SU-DHL-6 (cell line): ENCODE data around the gene TESK2.
A peak's percentile ranks its signal among the peaks of the same experiment; 100 is the strongest.

Experiments used
- CTCF ChIP-seq: fragments of 200-600 bp; sonication (generic); IDR thresholded peaks from one replicate; pipeline ENCODE4 v1.5.1; 2017; ENCODE audit warnings: antibody characterized with exemption, mild to moderate bottlenecking, low read length, moderate library complexity; ENCODE audit not compliant: insufficient read depth, poor library complexity, severe bottlenecking
- EZH2phosphoT487 ChIP-seq: fragments of 200-600 bp; sonication (generic), shearing (Covaris generic); conservative IDR thresholded peaks from 2 replicates; pipeline ENCODE4 v1.6.1; 2018; ENCODE audit warnings: mild to moderate bottlenecking, antibody characterized with exemption, low read length, moderate library complexity, mixed read lengths

- TF ChIP-seq CTCF: peak; percentile 18
- TF ChIP-seq EZH2phosphoT487: no peak
These were observed 164.0 kb downstream of the TESK2 start, which contains the start of gene HPDL for GRCh38 chr1:45326627-45327623.
